22Rv1 (cell line): ENCODE measurements around the gene C10orf71.

Experiments
- H3K27ac ChIP-seq: fragments of 450-650 bp; 2 replicates; pipeline ENCODE4 v1.5.1; 2017
- CTCF ChIP-seq: fragments of 450-650 bp; IDR thresholded peaks from 2 replicates; pipeline ENCODE4 v1.5.1; 2017; ENCODE audit warnings: mild to moderate bottlenecking
- ZFX ChIP-seq: fragments of 450-650 bp; IDR thresholded peaks from 2 replicates; pipeline ENCODE4 v1.6.1; 2017; ENCODE audit warnings: antibody characterized with exemption, borderline replicate concordance

C10orf71 gene

GRCh38 chr10:49318028-49318427, 19.1 kb downstream of the C10orf71 start:
- no peak overlapping the region for H3K27ac ChIP-seq
- TF ChIP-seq CTCF (no peak), ZFX (no peak)

- H3K27ac ChIP-seq = no peak overlapping the region
- TF ChIP-seq CTCF (no peak), ZFX (no peak)
These were observed 19.8 kb downstream of the C10orf71 start for GRCh38 chr10:49318755-49319154.

- no peak overlapping the region for H3K27ac ChIP-seq
- no peak for TF ChIP-seq ZFX
- TF ChIP-seq CTCF = no peak
These were observed 20.2 kb downstream of the C10orf71 start for GRCh38 chr10:49319206-49319605.

GRCh38 chr10:49320191-49320590, 21.2 kb downstream of the C10orf71 start:
- TF ChIP-seq ZFX (no peak), CTCF (no peak)
- no peak overlapping the region for H3K27ac ChIP-seq

GRCh38 chr10:49321021-49321420, 22.1 kb downstream of the C10orf71 start:
- H3K27ac ChIP-seq = no peak overlapping the region
- no peak for TF ChIP-seq ZFX
- TF ChIP-seq CTCF = no peak

GRCh38 chr10:49322371-49323170, 23.6 kb downstream of the C10orf71 start:
- no peak for TF ChIP-seq CTCF
- no peak for TF ChIP-seq ZFX
- H3K27ac ChIP-seq = no peak overlapping the region

- TF ChIP-seq CTCF (no peak), ZFX (no peak)
- no peak overlapping the region for H3K27ac ChIP-seq
These were observed 24.4 kb downstream of the C10orf71 start for GRCh38 chr10:49323171-49323895.
